Body of pancreas (tissue), 4 donors: ENCODE data around the gene ZC2HC1B. TPM values are rescaled to one million over a fixed set of nuclear protein-coding genes. Genes with fewer than 3 reads are reported as not detected.
"Not testable (repeated sequence)": the region's sequence is repeated elsewhere in the genome, so short reads cannot be mapped to it uniquely, and the experiment has no call there.

Experiments
- ATAC-seq: fragments of 150-250 bp; one replicate; pipeline ENCODE4 v1.9.1; 2016
- DNase-seq, 4 donors: peaks; one replicate each; pipeline ENCODE4 v3.0.0-alpha.2; 2019
- H3K27ac ChIP-seq, 4 donors: fragments of 200-600 bp; sonication (generic); 1 replicate in 3 of 4; 2 replicates in 1 of 4; pipeline versions ENCODE4 v1.5.1 to v1.6.1; 2016 to 2019; ENCODE audit warnings: mild to moderate bottlenecking in 1 of 4, mixed read lengths in 1 of 4, moderate library complexity in 1 of 4
- H3K27me3 ChIP-seq, 2 donors: fragments of 200-600 bp; sonication (generic); one replicate each; pipeline ENCODE4 v1.6.0; 2016; ENCODE audit warnings: mild to moderate bottlenecking in 1 of 2
- H3K36me3 ChIP-seq, 2 donors: fragments of 200-600 bp; sonication (generic); replicated peaks in 1 of 2; 2 replicates each; pipeline ENCODE4 v1.5.1; 2016; ENCODE audit warnings: low read depth in 2 of 2; ENCODE audit not compliant: insufficient read depth in 1 of 2
- H3K4me1 ChIP-seq: fragments of 200-600 bp; sonication (generic); one replicate; pipeline ENCODE4 v1.6.0; 2016
- H3K4me3 ChIP-seq, 2 donors: fragments of 200-600 bp; sonication (generic); 1 replicate in 1 of 2; 2 replicates in 1 of 2; pipeline ENCODE4 v1.5.1; 2016 to 2019
- H3K9me3 ChIP-seq, 3 donors: fragments of 200-600 bp; sonication (generic); 1 replicate in 2 of 3; 2 replicates in 1 of 3; pipeline ENCODE4 v1.5.1; 2016
- POLR2A ChIP-seq, 3 donors: fragments of 450-650 bp; IDR thresholded peaks; one replicate each; pipeline ENCODE4 v1.6.1; 2016; ENCODE audit warnings: antibody characterized with exemption in 3 of 3, mild to moderate bottlenecking in 2 of 3
- WGBS, 2 donors: methylation state at CpG; one replicate each; pipeline ENCODE4 v1.1.5; 2017; 5-methylcytosine and 5-hydroxymethylcytosine counted together
- intact Hi-C: fragments of 100-400 bp; cut with DNase I; formaldehyde crosslinking; loops from one replicate; pipeline ENCODE4 v1.15.1; 2023
- total RNA-seq, 2 donors: library from RNA; depleted of rRNA; stranded (reverse); fragments of >200 nt; gene quantifications; one replicate each; pipeline ENCODE4 v1.1.0, GENCODE V29; 2016
- TF ChIP-seq, protein P1 (sequence below), 7 experiments: fragments of 450-650 bp in 4 of 7; fragments of 200-600 bp in 3 of 7; sonication (generic) in 3 of 7; IDR thresholded peaks; one replicate each; pipeline ENCODE4 v1.5.1; 2016 to 2019; ENCODE audit warnings: antibody characterized with exemption in 7 of 7

The ZC2HC1B gene
- total RNA-seq, 2 donors from 2014 or later, result not detected

- H3K27ac ChIP-seq, result no peak overlapping the region
- H3K36me3 ChIP-seq, result peaks cover 4 to 13% of the 10 kb centered on the region in 2 donors
- intact Hi-C loops, result no loop called here
- no peaks in the 10 kb centered on the region for H3K9me3 ChIP-seq
- no peak overlapping the region for H3K4me3 ChIP-seq
- WGBS, 2 donors, result 61 to 93% methylated on average over 5 of the region's 5 CpGs
- no peaks in the 10 kb centered on the region for H3K27me3 ChIP-seq
- ATAC-seq, result no peak
- TF ChIP-seq, protein P1, sequence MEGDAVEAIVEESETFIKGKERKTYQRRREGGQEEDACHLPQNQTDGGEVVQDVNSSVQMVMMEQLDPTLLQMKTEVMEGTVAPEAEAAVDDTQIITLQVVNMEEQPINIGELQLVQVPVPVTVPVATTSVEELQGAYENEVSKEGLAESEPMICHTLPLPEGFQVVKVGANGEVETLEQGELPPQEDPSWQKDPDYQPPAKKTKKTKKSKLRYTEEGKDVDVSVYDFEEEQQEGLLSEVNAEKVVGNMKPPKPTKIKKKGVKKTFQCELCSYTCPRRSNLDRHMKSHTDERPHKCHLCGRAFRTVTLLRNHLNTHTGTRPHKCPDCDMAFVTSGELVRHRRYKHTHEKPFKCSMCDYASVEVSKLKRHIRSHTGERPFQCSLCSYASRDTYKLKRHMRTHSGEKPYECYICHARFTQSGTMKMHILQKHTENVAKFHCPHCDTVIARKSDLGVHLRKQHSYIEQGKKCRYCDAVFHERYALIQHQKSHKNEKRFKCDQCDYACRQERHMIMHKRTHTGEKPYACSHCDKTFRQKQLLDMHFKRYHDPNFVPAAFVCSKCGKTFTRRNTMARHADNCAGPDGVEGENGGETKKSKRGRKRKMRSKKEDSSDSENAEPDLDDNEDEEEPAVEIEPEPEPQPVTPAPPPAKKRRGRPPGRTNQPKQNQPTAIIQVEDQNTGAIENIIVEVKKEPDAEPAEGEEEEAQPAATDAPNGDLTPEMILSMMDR (IDR thresholded peaks at IDR 0.05), result no peak
- DNase-seq, result no peak
- H3K4me1 ChIP-seq, result peaks cover 13% of the 10 kb centered on the region
These were observed 19.2 kb upstream of the ZC2HC1B start for GRCh38 chr6:143845033-143845432.

- peaks cover 4 to 30% of the 10 kb centered on the region in 2 donors for H3K36me3 ChIP-seq
- H3K27ac ChIP-seq, H3K4me3 ChIP-seq, intact Hi-C loops, H3K9me3 ChIP-seq, DNase-seq, H3K4me1 ChIP-seq, H3K27me3 ChIP-seq, ATAC-seq: not testable (repeated sequence)
- 98 to 100% methylated on average over 3 of the region's 3 CpGs for WGBS, 2 donors
These were observed 12.6 kb upstream of the ZC2HC1B start for GRCh38 chr6:143851706-143852105.

- H3K9me3 ChIP-seq, H3K27ac ChIP-seq, H3K4me3 ChIP-seq, intact Hi-C loops, ATAC-seq, DNase-seq, H3K4me1 ChIP-seq, H3K27me3 ChIP-seq: not testable (repeated sequence)
- WGBS, 2 donors, result 96 to 100% methylated on average over 1 of the region's 1 CpG
- H3K36me3 ChIP-seq, result peaks cover 0 to 49% of the 10 kb centered on the region in 2 donors
These were observed 9.2 kb upstream of the ZC2HC1B start for GRCh38 chr6:143855057-143855456.

DNA sequence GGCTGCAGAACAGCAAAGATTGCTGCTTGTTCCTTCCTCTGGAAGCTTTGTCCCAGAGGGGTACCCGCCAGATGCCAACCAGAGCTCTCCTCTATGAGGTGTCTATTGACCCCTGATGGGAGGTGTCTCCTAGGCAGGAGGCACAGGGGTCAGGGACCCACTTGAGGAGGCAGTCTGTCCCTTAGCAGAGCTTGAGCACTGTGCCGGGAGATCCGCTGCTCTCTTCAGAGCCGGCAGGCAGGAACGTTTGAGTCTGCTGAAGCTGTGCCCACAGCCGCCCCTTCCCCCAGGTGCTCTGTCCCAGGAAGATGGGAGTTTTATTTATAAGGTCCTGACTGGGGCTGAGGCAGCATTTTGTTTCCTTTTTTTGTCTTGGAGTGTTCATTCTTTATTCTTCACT, 7.5 kb upstream of the ZC2HC1B start:
- DNase-seq, H3K4me1 ChIP-seq, H3K4me3 ChIP-seq, ATAC-seq, H3K27ac ChIP-seq, intact Hi-C loops, H3K27me3 ChIP-seq, H3K9me3 ChIP-seq: not testable (repeated sequence)
- 89 to 94% methylated on average over 6 of the region's 6 CpGs for WGBS, 2 donors
- peaks cover 0 to 42% of the 10 kb centered on the region in 2 donors for H3K36me3 ChIP-seq

DNA sequence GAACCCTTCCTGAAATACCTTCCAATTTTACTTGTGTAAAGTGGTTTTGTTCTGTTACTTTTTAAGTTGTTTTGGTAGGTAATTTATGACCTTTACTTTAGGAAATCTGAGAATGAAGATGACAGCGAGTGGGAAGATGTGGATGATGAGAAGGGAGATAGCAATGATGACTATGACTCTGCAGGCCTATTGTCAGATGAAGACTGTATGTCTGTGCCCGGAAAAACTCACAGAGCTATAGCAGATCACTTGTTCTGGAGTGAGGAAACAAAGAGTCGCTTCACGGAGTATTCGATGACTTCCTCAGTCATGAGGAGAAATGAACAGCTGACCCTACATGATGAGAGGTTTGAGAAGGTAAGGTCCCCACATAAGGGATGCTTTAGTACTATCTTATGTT, 6.6 kb upstream of the ZC2HC1B start:
- DNase-seq (no peak), ATAC-seq (no peak)
- intact Hi-C loops, result no loop called here
- TF ChIP-seq, protein P1 (IDR thresholded peaks at IDR 0.05), result no peak
- TF ChIP-seq POLR2A (IDR thresholded peaks at IDR 0.05), result no peak
- Histone ChIP-seq H3K4me3 (no peak overlapping the region), H3K9me3 (no peaks in the 10 kb centered on the region), H3K27me3 (no peaks in the 10 kb centered on the region), H3K27ac (no peak overlapping the region), H3K36me3 (peaks cover 0 to 43% of the 10 kb centered on the region in 2 donors), H3K4me1 (no peaks in the 10 kb centered on the region)
- 95 to 96% methylated on average over 5 of the region's 5 CpGs for WGBS, 2 donors

- TF ChIP-seq, protein P1 (IDR thresholded peaks at IDR 0.05), result no peak
- no peak for TF ChIP-seq POLR2A (IDR thresholded peaks at IDR 0.05)
- Histone ChIP-seq H3K9me3 (no peaks in the 10 kb centered on the region), H3K36me3 (peaks cover 0 to 46% of the 10 kb centered on the region in 2 donors), H3K4me1 (no peaks in the 10 kb centered on the region), H3K27ac (no peak overlapping the region), H3K4me3 (no peak overlapping the region), H3K27me3 (no peaks in the 10 kb centered on the region)
- intact Hi-C loops, result no loop called here
- DNase-seq (no peak), ATAC-seq (no peak)
- WGBS, 2 donors, result 87 to 96% methylated on average over 3 of the region's 3 CpGs
These were observed 4.2 kb upstream of the ZC2HC1B start for GRCh38 chr6:143859891-143860660.
